ENCODE measurements around the gene PKP3. TPM values are rescaled to one million over a fixed set of nuclear protein-coding genes. Genes with fewer than 3 reads are reported as not detected.
"Not testable (repeated sequence)": the region's sequence is repeated elsewhere in the genome, so short reads cannot be mapped to it uniquely, and the experiment has no call there.

Gene PKP3
- total RNA-seq, 4 donors from 2014 or later = 4.6 to 16.2 (median 13.5) TPM

GRCh38 chr11:424232-424631 is 30.2 kb downstream of the PKP3 start:
- Histone ChIP-seq H3K27me3 (peaks cover 0 to 60% of the 10 kb centered on the region in 2 donors), H3K27ac (no peak overlapping the region), H3K4me1 (no peaks in the 10 kb centered on the region), H3K9me3 (peaks cover 0 to 8% (median 0%) of the 10 kb centered on the region in 4 donors), H3K36me3 (no peaks in the 10 kb centered on the region), H3K4me3 (no peak overlapping the region)
- 83 to 90% methylated on average over 4 of the region's 4 CpGs for WGBS, 2 donors
- DNase-seq (ENCODE audit: low spot score in 2 of 2) = no peak
- TF ChIP-seq, protein P1, sequence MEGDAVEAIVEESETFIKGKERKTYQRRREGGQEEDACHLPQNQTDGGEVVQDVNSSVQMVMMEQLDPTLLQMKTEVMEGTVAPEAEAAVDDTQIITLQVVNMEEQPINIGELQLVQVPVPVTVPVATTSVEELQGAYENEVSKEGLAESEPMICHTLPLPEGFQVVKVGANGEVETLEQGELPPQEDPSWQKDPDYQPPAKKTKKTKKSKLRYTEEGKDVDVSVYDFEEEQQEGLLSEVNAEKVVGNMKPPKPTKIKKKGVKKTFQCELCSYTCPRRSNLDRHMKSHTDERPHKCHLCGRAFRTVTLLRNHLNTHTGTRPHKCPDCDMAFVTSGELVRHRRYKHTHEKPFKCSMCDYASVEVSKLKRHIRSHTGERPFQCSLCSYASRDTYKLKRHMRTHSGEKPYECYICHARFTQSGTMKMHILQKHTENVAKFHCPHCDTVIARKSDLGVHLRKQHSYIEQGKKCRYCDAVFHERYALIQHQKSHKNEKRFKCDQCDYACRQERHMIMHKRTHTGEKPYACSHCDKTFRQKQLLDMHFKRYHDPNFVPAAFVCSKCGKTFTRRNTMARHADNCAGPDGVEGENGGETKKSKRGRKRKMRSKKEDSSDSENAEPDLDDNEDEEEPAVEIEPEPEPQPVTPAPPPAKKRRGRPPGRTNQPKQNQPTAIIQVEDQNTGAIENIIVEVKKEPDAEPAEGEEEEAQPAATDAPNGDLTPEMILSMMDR (IDR thresholded peaks at IDR 0.05) = no peak

GRCh38 chr11:424766-425165 is 30.8 kb downstream of the PKP3 start:
- not testable (repeated sequence) for H3K27ac ChIP-seq

GRCh38 chr11:425301-425700 is 31.3 kb downstream of the PKP3 start:
- Histone ChIP-seq H3K36me3 (no peaks in the 10 kb centered on the region), H3K4me1 (no peaks in the 10 kb centered on the region), H3K27me3 (peaks cover 0 to 49% of the 10 kb centered on the region in 2 donors), H3K9me3 (peaks cover 0 to 8% (median 0%) of the 10 kb centered on the region in 4 donors), H3K4me3 (no peak overlapping the region), H3K27ac (no peak overlapping the region)
- no peak for DNase-seq (ENCODE audit: low spot score in 2 of 2)
- TF ChIP-seq POLR2A (IDR thresholded peaks at IDR 0.05) (no peak), EP300 (IDR thresholded peaks at IDR 0.05) (no peak)
- TF ChIP-seq, protein P1 (IDR thresholded peaks at IDR 0.05) = no peak
- 66 to 68% methylated on average over 4 of the region's 4 CpGs for WGBS, 2 donors

More at GRCh38 chr11:424766-425165, 30.8 kb downstream of the PKP3 start:
- WGBS, 2 donors = 35 to 61% methylated on average over 33 to 39 of the region's 45 CpGs
- not testable (repeated sequence) for DNase-seq (ENCODE audit: low spot score in 2 of 2); H3K4me3 ChIP-seq; H3K36me3 ChIP-seq; H3K9me3 ChIP-seq; H3K4me1 ChIP-seq
- peaks cover 0 to 55% of the 10 kb centered on the region in 2 donors for H3K27me3 ChIP-seq

GRCh38 chr11:426851-427250 is 32.8 kb downstream of the PKP3 start:
- Histone ChIP-seq H3K27me3 (peaks cover 0 to 42% of the 10 kb centered on the region in 2 donors), H3K36me3 (no peaks in the 10 kb centered on the region), H3K4me3 (no peak overlapping the region), H3K4me1 (no peaks in the 10 kb centered on the region), H3K9me3 (peaks cover 0 to 8% (median 0%) of the 10 kb centered on the region in 4 donors), H3K27ac (no peak overlapping the region)
- DNase-seq (ENCODE audit: low spot score in 2 of 2) = no peak
- WGBS, 2 donors = 86 to 87% methylated on average over 5 to 8 of the region's 8 CpGs
- TF ChIP-seq, protein P1 (IDR thresholded peaks at IDR 0.05) = no peak
- TF ChIP-seq POLR2A (IDR thresholded peaks at IDR 0.05) (no peak), EP300 (IDR thresholded peaks at IDR 0.05) (no peak)

DNA sequence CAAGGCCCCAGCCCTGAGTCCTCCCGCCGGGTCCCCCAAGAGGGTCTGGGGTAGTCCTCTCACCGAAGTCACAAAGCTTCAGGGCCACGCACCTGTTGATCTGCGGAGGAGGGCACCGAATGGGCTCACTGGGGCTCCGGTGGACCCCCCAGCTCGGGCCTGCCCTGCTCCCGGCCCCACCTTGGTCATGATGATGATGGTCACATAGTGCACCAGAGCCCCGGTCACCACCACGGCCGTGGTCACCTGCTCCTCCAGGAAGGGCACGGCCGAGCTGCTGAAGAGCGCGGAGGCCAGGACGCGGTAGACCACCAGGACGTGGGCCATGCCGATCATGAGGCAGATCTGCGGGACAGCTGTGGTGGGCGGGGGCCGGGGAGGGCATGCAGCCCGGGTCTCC is 34.3 kb downstream of the PKP3 start:
- H3K27ac ChIP-seq = no peak overlapping the region
- no peaks in the 10 kb centered on the region for H3K36me3 ChIP-seq
- no peak overlapping the region for H3K4me3 ChIP-seq
- peaks cover 0 to 39% of the 10 kb centered on the region in 2 donors for H3K27me3 ChIP-seq
- peaks cover 0 to 8% (median 0%) of the 10 kb centered on the region in 4 donors for H3K9me3 ChIP-seq
- TF ChIP-seq EP300 (IDR thresholded peaks at IDR 0.05) (no peak), POLR2A (IDR thresholded peaks at IDR 0.05) (no peak)
- TF ChIP-seq, protein P1 (IDR thresholded peaks at IDR 0.05) = no peak
- DNase-seq (ENCODE audit: low spot score in 2 of 2) = no peak
- 88 to 90% methylated on average over 13 to 15 of the region's 24 CpGs for WGBS, 2 donors
- no peaks in the 10 kb centered on the region for H3K4me1 ChIP-seq

DNA sequence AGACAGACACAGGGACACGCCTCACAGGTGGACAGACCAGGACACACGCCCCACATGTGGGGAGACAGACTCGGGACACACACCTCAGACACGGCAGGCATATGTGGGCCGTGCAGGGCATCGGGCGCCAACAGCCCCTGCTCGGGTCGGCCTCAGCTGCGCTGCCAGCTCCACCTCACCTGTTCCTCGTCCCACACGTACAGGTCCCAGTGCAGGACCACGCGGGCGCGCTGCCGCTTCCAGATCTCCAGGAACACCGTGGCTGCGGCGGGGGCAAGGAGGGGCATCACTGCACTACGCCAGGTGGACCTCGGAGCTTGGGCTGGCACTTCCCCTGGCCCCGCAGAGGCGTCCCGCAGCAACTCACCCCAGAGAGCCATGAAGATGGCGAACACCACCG is 35.4 kb downstream of the PKP3 start:
- WGBS, 2 donors = 83 to 87% methylated on average over 26 to 27 of the region's 27 CpGs
- no peaks in the 10 kb centered on the region for H3K4me1 ChIP-seq
- peaks cover 0 to 8% (median 0%) of the 10 kb centered on the region in 4 donors for H3K9me3 ChIP-seq
- no peak for DNase-seq (ENCODE audit: low spot score in 2 of 2)
- H3K27ac ChIP-seq = no peak overlapping the region
- no peak overlapping the region for H3K4me3 ChIP-seq
- no peaks in the 10 kb centered on the region for H3K36me3 ChIP-seq
- peaks cover 0 to 29% of the 10 kb centered on the region in 2 donors for H3K27me3 ChIP-seq
- TF ChIP-seq POLR2A (IDR thresholded peaks at IDR 0.05) (no peak), EP300 (IDR thresholded peaks at IDR 0.05) (no peak)
- TF ChIP-seq, protein P1 (IDR thresholded peaks at IDR 0.05) = no peak
